ENCODE measurements around the gene PMS1.

DNA sequence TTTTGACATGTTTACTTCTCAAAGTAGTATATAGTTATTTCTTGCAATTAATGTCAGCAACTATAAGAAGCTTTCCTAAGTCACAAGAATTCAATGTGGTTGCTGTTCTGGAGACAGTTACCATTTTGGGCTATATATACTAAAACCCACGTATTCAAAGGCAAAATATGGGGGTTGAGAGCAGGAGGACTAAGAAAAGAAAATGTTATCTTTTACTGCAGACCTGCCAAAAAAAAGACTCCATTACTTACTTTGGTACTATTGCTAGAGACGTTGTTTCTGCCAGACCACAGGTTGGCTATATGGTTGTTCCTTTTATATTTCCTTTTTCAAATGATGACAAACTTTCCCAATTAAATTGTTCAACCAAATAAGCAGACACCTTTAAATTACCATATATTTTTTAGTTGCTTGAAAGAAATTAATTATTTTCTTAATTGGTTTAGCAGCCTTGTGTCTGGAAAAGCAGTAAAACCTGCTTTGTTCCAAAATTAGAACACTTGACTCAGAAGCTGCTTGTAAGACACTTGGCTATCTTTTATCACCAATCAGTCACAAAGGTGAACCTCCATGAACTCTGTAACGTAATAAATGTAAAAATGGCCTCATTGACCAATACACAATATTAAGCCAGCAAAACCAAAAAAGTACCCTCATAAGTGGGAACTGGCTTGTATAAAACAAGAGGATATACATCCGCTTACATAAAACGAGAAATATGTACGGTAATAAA lies 13.5 kb upstream of the PMS1 start:
- TF ChIP-seq, protein P1, sequence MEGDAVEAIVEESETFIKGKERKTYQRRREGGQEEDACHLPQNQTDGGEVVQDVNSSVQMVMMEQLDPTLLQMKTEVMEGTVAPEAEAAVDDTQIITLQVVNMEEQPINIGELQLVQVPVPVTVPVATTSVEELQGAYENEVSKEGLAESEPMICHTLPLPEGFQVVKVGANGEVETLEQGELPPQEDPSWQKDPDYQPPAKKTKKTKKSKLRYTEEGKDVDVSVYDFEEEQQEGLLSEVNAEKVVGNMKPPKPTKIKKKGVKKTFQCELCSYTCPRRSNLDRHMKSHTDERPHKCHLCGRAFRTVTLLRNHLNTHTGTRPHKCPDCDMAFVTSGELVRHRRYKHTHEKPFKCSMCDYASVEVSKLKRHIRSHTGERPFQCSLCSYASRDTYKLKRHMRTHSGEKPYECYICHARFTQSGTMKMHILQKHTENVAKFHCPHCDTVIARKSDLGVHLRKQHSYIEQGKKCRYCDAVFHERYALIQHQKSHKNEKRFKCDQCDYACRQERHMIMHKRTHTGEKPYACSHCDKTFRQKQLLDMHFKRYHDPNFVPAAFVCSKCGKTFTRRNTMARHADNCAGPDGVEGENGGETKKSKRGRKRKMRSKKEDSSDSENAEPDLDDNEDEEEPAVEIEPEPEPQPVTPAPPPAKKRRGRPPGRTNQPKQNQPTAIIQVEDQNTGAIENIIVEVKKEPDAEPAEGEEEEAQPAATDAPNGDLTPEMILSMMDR (IDR thresholded peaks at IDR 0.05; ENCODE audit: extremely low read depth in 1 of 2, insufficient read depth in 1 of 2, low read depth in 1 of 2, low read length in 2 of 2) = no peak
- no peak for TF ChIP-seq MYC (IDR thresholded peaks at IDR 0.05; ENCODE audit: low read depth, low read length)
- no peak for TF ChIP-seq POLR2A (IDR thresholded peaks at IDR 0.05; ENCODE audit: low read depth, low read length)
- TF ChIP-seq, protein P2, sequence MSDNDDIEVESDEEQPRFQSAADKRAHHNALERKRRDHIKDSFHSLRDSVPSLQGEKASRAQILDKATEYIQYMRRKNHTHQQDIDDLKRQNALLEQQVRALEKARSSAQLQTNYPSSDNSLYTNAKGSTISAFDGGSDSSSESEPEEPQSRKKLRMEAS (IDR thresholded peaks at IDR 0.05; ENCODE audit: insufficient read depth, insufficient read length) = no peak
- no peak for TF ChIP-seq FOS (IDR thresholded peaks at IDR 0.05; ENCODE audit: borderline replicate concordance, insufficient read depth, low read length)

All from endothelial cell of umbilical vein (primary cell).